Neural progenitor cell (in vitro differentiated cells): ENCODE measurements around the gene ARV1. TPM values are rescaled to one million over a fixed set of nuclear protein-coding genes. Genes with fewer than 3 reads are reported as not detected.

Experiments used
- DNase-seq: peaks from one replicate; pipeline ENCODE4 v3.0.0-alpha.2; 2016; ENCODE audit warnings: low spot score
- H2AFZ ChIP-seq: fragments of 200-600 bp; sonication (generic); replicated peaks from 2 replicates; pipeline ENCODE4 v1.6.1; 2016; ENCODE audit warnings: antibody characterized with exemption
- H3F3A ChIP-seq: fragments of 200-600 bp; sonication (generic); 2 replicates; pipeline ENCODE4 v1.6.1; 2016; ENCODE audit warnings: antibody characterized with exemption, low read depth
- H3K27ac ChIP-seq: fragments of 200-600 bp; sonication (generic); 2 replicates; pipeline ENCODE4 v1.5.1; 2016; ENCODE audit warnings: mild to moderate bottlenecking
- H3K27me3 ChIP-seq: fragments of 200-600 bp; sonication (generic); 2 replicates; pipeline ENCODE4 v1.6.1; 2016; ENCODE audit warnings: mild to moderate bottlenecking, moderate library complexity
- H3K36me3 ChIP-seq: fragments of 200-600 bp; sonication (generic); 2 replicates; pipeline ENCODE4 v1.5.1; 2016
- H3K4me1 ChIP-seq: fragments of 200-600 bp; sonication (generic); 2 replicates; pipeline ENCODE4 v1.6.1; 2016; ENCODE audit warnings: mixed run types
- H3K4me2 ChIP-seq: fragments of 200-600 bp; sonication (generic); 2 replicates; pipeline ENCODE4 v1.6.1; 2016
- H3K4me3 ChIP-seq: fragments of 200-600 bp; sonication (generic); 2 replicates; pipeline ENCODE4 v1.5.1; 2016
- H3K79me2 ChIP-seq: fragments of 200-600 bp; sonication (generic); 2 replicates; pipeline ENCODE4 v1.6.1; 2016; ENCODE audit warnings: low read depth
- H3K9ac ChIP-seq: fragments of 200-600 bp; sonication (generic); 2 replicates; pipeline ENCODE4 v1.6.1; 2016
- H3K9me3 ChIP-seq: fragments of 200-600 bp; sonication (generic); 2 replicates; pipeline ENCODE4 v1.5.1; 2016; ENCODE audit warnings: low read depth
- H4K20me1 ChIP-seq: fragments of 200-600 bp; sonication (generic); 2 replicates; pipeline ENCODE4 v1.6.1; 2016; ENCODE audit warnings: low read depth
- H3K27ac Mint-ChIP-seq: 3 replicates; pipeline ENCODE4 v1.8.0; 2021; ENCODE audit warnings: mixed read lengths
- H3K27me3 Mint-ChIP-seq: 2 replicates; pipeline ENCODE4 v1.8.0; 2022; ENCODE audit warnings: low read depth, mild to moderate bottlenecking, inconsistent platforms, moderate library complexity, mixed read lengths; ENCODE audit not compliant: insufficient read depth
- H3K36me3 Mint-ChIP-seq: 3 replicates; pipeline ENCODE4 v1.8.0; 2021; ENCODE audit warnings: mixed read lengths
- H3K4me1 Mint-ChIP-seq: 3 replicates; pipeline ENCODE4 v1.8.0; 2021; ENCODE audit warnings: mixed read lengths
- H3K4me3 Mint-ChIP-seq: 3 replicates; pipeline ENCODE4 v1.8.0; 2021; ENCODE audit warnings: mild to moderate bottlenecking, moderate library complexity, mixed read lengths
- H3K9me3 Mint-ChIP-seq: 3 replicates; pipeline ENCODE4 v1.8.0; 2020; ENCODE audit warnings: mixed read lengths
- CTCF ChIP-seq: fragments of 200-600 bp; sonication (generic); IDR thresholded peaks from 2 replicates; pipeline ENCODE4 v1.5.1; 2017; ENCODE audit warnings: antibody characterized with exemption, mild to moderate bottlenecking
- EZH2 ChIP-seq: fragments of 200-600 bp; sonication (generic); IDR thresholded peaks from 2 replicates; pipeline ENCODE4 v1.6.1; 2017; ENCODE audit warnings: antibody characterized with exemption, mild to moderate bottlenecking, moderate library complexity
- EZH2phosphoT487 ChIP-seq: fragments of 200-600 bp; sonication (generic); IDR thresholded peaks from 2 replicates; pipeline ENCODE4 v1.6.1; 2017; ENCODE audit warnings: antibody characterized with exemption
- total RNA-seq: library from RNA; depleted of rRNA; stranded (reverse); fragments of >200 nt; gene quantifications from 2 replicates; pipeline ENCODE4 v1.2.3, GENCODE V29; 2015; ENCODE audit warnings: low replicate concordance

The ARV1 gene
- total RNA-seq, 1 donor from 2014 or later, result 23.3 TPM

DNA sequence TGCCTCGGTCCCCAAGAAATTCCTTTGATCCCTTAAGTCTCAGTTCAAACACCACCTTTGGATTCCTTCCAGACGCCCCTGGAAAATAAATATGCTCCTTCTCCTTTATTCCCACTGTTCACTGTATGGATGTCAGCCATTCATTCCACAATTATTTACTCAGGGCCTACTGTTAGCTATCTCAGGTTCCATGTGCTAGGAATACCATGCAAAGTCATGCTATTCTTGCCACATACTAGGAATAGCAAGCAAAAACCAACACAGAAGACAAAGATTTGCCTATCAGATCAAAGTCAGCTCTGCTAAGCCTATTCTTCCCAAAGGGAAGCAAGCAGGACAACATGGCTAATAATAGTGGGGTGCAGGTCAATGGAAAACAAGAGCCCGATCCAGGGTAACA lies 30.0 kb upstream of the ARV1 start:
- H3K79me2 ChIP-seq, result no peaks in the 10 kb centered on the region
- no peak overlapping the region for H3K27ac ChIP-seq
- H3K4me1 ChIP-seq, result no peaks in the 10 kb centered on the region
- no peaks in the 10 kb centered on the region for H4K20me1 ChIP-seq
- H3F3A ChIP-seq, result no peaks in the 10 kb centered on the region
- Mint-ChIP-seq H3K4me1 (no peaks in the 10 kb centered on the region), H3K36me3 (no peaks in the 10 kb centered on the region), H3K4me3 (no peak overlapping the region), H3K27ac (no peak overlapping the region), H3K9me3 (no peaks in the 10 kb centered on the region), H3K27me3 (no peaks in the 10 kb centered on the region)
- no peak overlapping the region for H3K9ac ChIP-seq
- TF ChIP-seq EZH2 (no peak), CTCF (no peak), EZH2phosphoT487 (no peak)
- no peak overlapping the region for H3K4me2 ChIP-seq
- H3K4me3 ChIP-seq, result no peak overlapping the region
- H3K27me3 ChIP-seq, result no peaks in the 10 kb centered on the region
- peaks cover under 1% of the 10 kb centered on the region for H3K36me3 ChIP-seq
- no peak for DNase-seq
- no peak overlapping the region for H2AFZ ChIP-seq
- no peaks in the 10 kb centered on the region for H3K9me3 ChIP-seq

- Mint-ChIP-seq H3K27ac (no peak overlapping the region), H3K36me3 (no peaks in the 10 kb centered on the region), H3K4me1 (no peaks in the 10 kb centered on the region), H3K4me3 (no peak overlapping the region), H3K27me3 (no peaks in the 10 kb centered on the region), H3K9me3 (no peaks in the 10 kb centered on the region)
- Histone ChIP-seq H4K20me1 (no peaks in the 10 kb centered on the region), H3K9ac (no peak overlapping the region), H3K4me2 (no peak overlapping the region), H3F3A (no peaks in the 10 kb centered on the region), H3K4me3 (no peak overlapping the region), H3K9me3 (no peaks in the 10 kb centered on the region), H2AFZ (no peak overlapping the region), H3K27ac (no peak overlapping the region), H3K79me2 (no peaks in the 10 kb centered on the region), H3K36me3 (peaks cover 4% of the 10 kb centered on the region), H3K4me1 (no peaks in the 10 kb centered on the region), H3K27me3 (no peaks in the 10 kb centered on the region)
- no peak for DNase-seq
- TF ChIP-seq CTCF, result no peak
- no peak for TF ChIP-seq EZH2
- TF ChIP-seq EZH2phosphoT487, result no peak
Measured at GRCh38 chr1:230950404-230950803, 28.5 kb upstream of the ARV1 start.

DNA sequence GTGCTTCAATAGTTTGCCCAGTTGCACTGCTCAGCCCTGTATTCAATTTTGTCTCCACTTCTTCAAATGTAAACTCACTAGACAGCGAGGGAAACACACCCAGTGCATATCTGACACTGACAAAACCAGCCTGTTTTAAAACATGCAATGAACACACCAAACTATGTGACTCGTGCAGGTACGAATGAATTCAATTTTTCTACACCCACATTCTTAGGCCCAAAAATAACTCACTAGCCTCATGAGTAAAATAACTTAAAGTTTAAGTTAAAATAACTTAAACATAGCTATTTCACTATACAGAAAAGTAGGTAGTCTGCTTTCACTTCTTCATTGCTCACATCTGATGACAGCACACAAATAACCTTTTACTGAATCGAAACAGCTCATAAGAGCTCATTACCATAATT lies 21.3 kb upstream of the ARV1 start:
- no peak overlapping the region for H2AFZ ChIP-seq
- H3K36me3 Mint-ChIP-seq, result peaks cover 4% of the 10 kb centered on the region

More for the DNA sequence above, 21.3 kb upstream of the ARV1 start:
- Histone ChIP-seq H3K4me3 (no peak overlapping the region), H4K20me1 (no peaks in the 10 kb centered on the region), H3K4me1 (no peaks in the 10 kb centered on the region), H3K9ac (no peak overlapping the region), H3F3A (no peaks in the 10 kb centered on the region), H3K79me2 (no peaks in the 10 kb centered on the region), H3K36me3 (peaks cover 4% of the 10 kb centered on the region), H3K27ac (no peak overlapping the region), H3K9me3 (no peaks in the 10 kb centered on the region), H3K4me2 (no peak overlapping the region), H3K27me3 (no peaks in the 10 kb centered on the region)
- TF ChIP-seq EZH2phosphoT487, result no peak
- no peak for TF ChIP-seq EZH2
- no peak for TF ChIP-seq CTCF
- Mint-ChIP-seq H3K27me3 (no peaks in the 10 kb centered on the region), H3K27ac (no peak overlapping the region), H3K4me3 (no peak overlapping the region), H3K9me3 (no peaks in the 10 kb centered on the region), H3K4me1 (no peaks in the 10 kb centered on the region)
- no peak for DNase-seq
